Keratinocyte (primary cell): ENCODE data around the gene VWDE.

Source experiments
- CTCF ChIP-seq, 3 experiments: IDR thresholded peaks in 1 of 3; conservative IDR thresholded peaks in 1 of 3; optimal IDR thresholded peaks in 1 of 3; 2 replicates in 2 of 3; 3 replicates in 1 of 3; pipeline versions ENCODE3 to v1.5.1; 2011; ENCODE audit warnings: low read length in 3 of 3, mild to moderate bottlenecking in 3 of 3, moderate library complexity in 2 of 3, control low read depth in 1 of 3, inconsistent platforms in 1 of 3; ENCODE audit not compliant: insufficient read depth in 2 of 3; ENCODE audit errors: extremely low read depth in 1 of 3
- EZH2 ChIP-seq: IDR thresholded peaks from one replicate; pipeline ENCODE4 v1.6.1; 2012; ENCODE audit warnings: inconsistent platforms, mild to moderate bottlenecking, low read length, moderate library complexity

- TF ChIP-seq CTCF (optimal IDR thresholded peaks at IDR 0.05 in 1 of 3, IDR thresholded peaks at IDR 0.05 in 1 of 3, conservative IDR thresholded peaks at IDR 0.05 in 1 of 3; ENCODE audit: extremely low read depth in 1 of 3, insufficient read depth in 2 of 3, low read length in 3 of 3) (no peak), EZH2 (no peak)
Measured at GRCh38 chr7:12403287-12404181, at the start of gene VWDE.
